ENCODE results near the gene CPE.

GRCh38 chr4:165508372-165509120, 129.7 kb downstream of the CPE start:
- TF ChIP-seq CTCF (IDR thresholded peaks at IDR 0.05), result no peak
- TF ChIP-seq POLR2A (IDR thresholded peaks at IDR 0.05), result no peak
- TF ChIP-seq POLR2AphosphoS5 (IDR thresholded peaks at IDR 0.05), result no peak
- no peak for TF ChIP-seq EP300 (IDR thresholded peaks at IDR 0.05; ENCODE audit: low read depth)

All from transverse colon (tissue), 4 donors.